Esophagus (tissue), 2 donors: ENCODE results near the gene REEP6. TPM values are rescaled to one million over a fixed set of nuclear protein-coding genes. Genes with fewer than 3 reads are reported as not detected.

Source experiments
- H3K27ac ChIP-seq, 2 donors: one replicate each; pipeline ENCODE4 v1.5.1; 2013; ENCODE audit warnings: low read depth in 2 of 2, mild to moderate bottlenecking in 2 of 2, inconsistent platforms in 1 of 2, low read length in 1 of 2, moderate library complexity in 1 of 2
- H3K27me3 ChIP-seq, 2 donors: one replicate each; pipeline ENCODE4 v1.6.1; 2013; ENCODE audit warnings: low read length in 2 of 2, control low read depth in 1 of 2, mild to moderate bottlenecking in 1 of 2; ENCODE audit not compliant: insufficient read depth in 2 of 2, control insufficient read depth in 1 of 2
- H3K36me3 ChIP-seq, 2 donors: one replicate each; pipeline ENCODE4 v1.6.1; 2013; ENCODE audit warnings: low read length in 1 of 2; ENCODE audit not compliant: control insufficient read depth in 2 of 2, insufficient read depth in 2 of 2
- H3K4me1 ChIP-seq, 2 donors: one replicate each; pipeline ENCODE4 v1.6.1; 2013; ENCODE audit warnings: low read length in 1 of 2; ENCODE audit not compliant: control insufficient read depth in 2 of 2, insufficient read depth in 2 of 2
- H3K4me3 ChIP-seq, 2 donors: one replicate each; pipeline ENCODE4 v1.5.1; 2013; ENCODE audit warnings: low read length in 2 of 2, mild to moderate bottlenecking in 2 of 2, low read depth in 1 of 2, moderate library complexity in 1 of 2
- H3K9me3 ChIP-seq, 2 donors: one replicate each; pipeline ENCODE4 v1.6.1; 2013; ENCODE audit warnings: mild to moderate bottlenecking in 2 of 2, low read depth in 1 of 2, low read length in 1 of 2, moderate library complexity in 1 of 2; ENCODE audit not compliant: control insufficient read depth in 2 of 2, insufficient read depth in 1 of 2
- WGBS, 2 donors: extraction: QIAGEN DNeasy Blood & Tissue Kit; methylation state at CpG; one replicate each; pipeline ENCODE4 v1.1.7; 2013; 5-methylcytosine and 5-hydroxymethylcytosine counted together
- polyA plus RNA-seq, 2 donors: library from polyadenylated mRNA; stranded (reverse); fragments of 200-250 nt; gene quantifications; one replicate each; pipeline ENCODE4 v1.2.3, GENCODE V29; 2013
- donor health status: healthy with polysubstance abuse.
- donor health status: Bipolar disorder and iron deficiency.

REEP6 gene
- polyA plus RNA-seq, 2 donors = 10.1 to 14.4 TPM

GRCh38 chr19:1481224-1481892 lies 9.6 kb upstream of the REEP6 start:
- peaks cover 0 to 6% of the 10 kb centered on the region in 2 donors for H3K4me1 ChIP-seq
- no peaks in the 10 kb centered on the region for H3K9me3 ChIP-seq
- peaks cover 0 to 4% of the 10 kb centered on the region in 2 donors for H3K36me3 ChIP-seq
- 86% methylated on average over 26 of the region's 26 CpGs for WGBS, 2 donors
- H3K4me3 ChIP-seq = no peak overlapping the region
- H3K27me3 ChIP-seq = no peaks in the 10 kb centered on the region
- no peak overlapping the region for H3K27ac ChIP-seq

GRCh38 chr19:1481893-1482360 lies 9.1 kb upstream of the REEP6 start:
- Histone ChIP-seq H3K27ac (no peak overlapping the region), H3K9me3 (no peaks in the 10 kb centered on the region), H3K4me3 (no peak overlapping the region), H3K4me1 (peaks cover 0 to 6% of the 10 kb centered on the region in 2 donors), H3K36me3 (peaks cover 0 to 3% of the 10 kb centered on the region in 2 donors), H3K27me3 (no peaks in the 10 kb centered on the region)
- WGBS, 2 donors = 87 to 89% methylated on average over 22 to 36 of the region's 36 CpGs

DNA sequence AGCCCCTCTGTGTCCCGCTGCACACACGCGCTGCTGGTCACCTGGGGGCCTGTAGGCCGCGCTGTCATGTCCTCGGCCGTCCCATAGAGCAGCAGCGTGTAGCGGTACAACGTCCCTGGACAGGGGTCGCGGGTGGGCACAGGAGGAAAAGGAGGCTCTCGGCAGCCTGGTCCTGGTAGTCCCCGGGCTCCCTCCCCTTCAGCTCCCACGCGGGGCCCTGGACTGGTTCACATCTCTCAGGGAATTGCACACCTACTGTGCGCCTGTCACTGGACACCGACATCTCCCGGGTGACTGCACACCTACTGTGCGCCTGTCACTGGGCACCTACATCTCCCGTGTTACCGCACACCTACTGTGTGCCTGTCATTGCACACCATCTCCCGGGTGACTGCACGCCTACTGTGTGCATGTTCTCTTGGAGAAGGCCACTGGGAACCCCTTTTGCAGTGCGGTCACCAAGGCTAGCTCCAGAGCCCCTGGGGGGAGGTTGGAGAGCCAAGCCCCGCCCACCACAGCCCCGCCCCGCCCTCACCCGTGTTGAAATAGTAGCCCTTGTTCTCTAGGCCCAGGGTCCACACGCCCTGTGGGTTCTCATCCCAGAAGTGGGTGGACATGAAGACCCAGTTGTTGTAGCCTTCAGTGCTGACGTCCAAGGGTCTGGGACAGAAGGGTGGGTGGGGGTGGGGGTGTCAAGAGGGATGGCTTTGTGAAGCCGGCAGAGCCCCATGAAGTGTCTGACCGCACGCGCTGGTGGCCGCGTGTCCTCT lies 8.4 kb upstream of the REEP6 start:
- no peaks in the 10 kb centered on the region for H3K27me3 ChIP-seq
- H3K4me3 ChIP-seq = no peak overlapping the region
- H3K9me3 ChIP-seq = no peaks in the 10 kb centered on the region
- H3K27ac ChIP-seq = no peak overlapping the region
- no peaks in the 10 kb centered on the region for H3K36me3 ChIP-seq
- 80 to 84% methylated on average over 37 of the region's 37 CpGs for WGBS, 2 donors
- peaks cover 0 to 6% of the 10 kb centered on the region in 2 donors for H3K4me1 ChIP-seq

- no peaks in the 10 kb centered on the region for H3K27me3 ChIP-seq
- peaks cover 0 to 5% of the 10 kb centered on the region in 2 donors for H3K4me1 ChIP-seq
- H3K27ac ChIP-seq = no peak overlapping the region
- 91 to 92% methylated on average over 69 to 77 of the region's 77 CpGs for WGBS, 2 donors
- no peak overlapping the region for H3K4me3 ChIP-seq
- H3K9me3 ChIP-seq = no peaks in the 10 kb centered on the region
- no peaks in the 10 kb centered on the region for H3K36me3 ChIP-seq
Measured at GRCh38 chr19:1483131-1483978, 7.6 kb upstream of the REEP6 start.

DNA sequence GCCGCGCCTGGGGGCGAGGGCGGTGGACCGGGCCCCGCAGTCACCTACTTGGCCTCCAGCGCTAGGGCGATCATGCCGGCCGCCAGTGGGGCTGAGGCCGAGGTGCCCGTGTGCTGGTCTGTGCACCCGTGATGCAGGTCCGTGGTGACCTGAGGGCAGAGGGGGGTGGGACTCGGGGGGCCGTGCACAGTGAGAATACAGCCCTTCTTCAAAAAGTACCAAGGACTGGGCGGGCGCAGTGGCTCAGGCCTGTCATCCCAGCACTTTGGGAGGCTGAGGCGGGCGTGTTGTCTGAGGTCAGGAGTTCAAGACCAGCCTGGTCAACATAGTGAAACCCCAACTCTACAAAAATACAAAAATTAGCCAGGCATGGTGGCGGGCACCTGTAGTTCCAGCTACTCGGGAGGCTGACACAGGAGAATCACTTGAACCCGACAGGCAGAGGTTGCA lies 7.0 kb upstream of the REEP6 start:
- Histone ChIP-seq H3K27ac (no peak overlapping the region), H3K36me3 (no peaks in the 10 kb centered on the region), H3K27me3 (no peaks in the 10 kb centered on the region), H3K9me3 (no peaks in the 10 kb centered on the region), H3K4me1 (peaks cover 0 to 3% of the 10 kb centered on the region in 2 donors), H3K4me3 (no peak overlapping the region)
- 90 to 94% methylated on average over 23 of the region's 23 CpGs for WGBS, 2 donors

DNA sequence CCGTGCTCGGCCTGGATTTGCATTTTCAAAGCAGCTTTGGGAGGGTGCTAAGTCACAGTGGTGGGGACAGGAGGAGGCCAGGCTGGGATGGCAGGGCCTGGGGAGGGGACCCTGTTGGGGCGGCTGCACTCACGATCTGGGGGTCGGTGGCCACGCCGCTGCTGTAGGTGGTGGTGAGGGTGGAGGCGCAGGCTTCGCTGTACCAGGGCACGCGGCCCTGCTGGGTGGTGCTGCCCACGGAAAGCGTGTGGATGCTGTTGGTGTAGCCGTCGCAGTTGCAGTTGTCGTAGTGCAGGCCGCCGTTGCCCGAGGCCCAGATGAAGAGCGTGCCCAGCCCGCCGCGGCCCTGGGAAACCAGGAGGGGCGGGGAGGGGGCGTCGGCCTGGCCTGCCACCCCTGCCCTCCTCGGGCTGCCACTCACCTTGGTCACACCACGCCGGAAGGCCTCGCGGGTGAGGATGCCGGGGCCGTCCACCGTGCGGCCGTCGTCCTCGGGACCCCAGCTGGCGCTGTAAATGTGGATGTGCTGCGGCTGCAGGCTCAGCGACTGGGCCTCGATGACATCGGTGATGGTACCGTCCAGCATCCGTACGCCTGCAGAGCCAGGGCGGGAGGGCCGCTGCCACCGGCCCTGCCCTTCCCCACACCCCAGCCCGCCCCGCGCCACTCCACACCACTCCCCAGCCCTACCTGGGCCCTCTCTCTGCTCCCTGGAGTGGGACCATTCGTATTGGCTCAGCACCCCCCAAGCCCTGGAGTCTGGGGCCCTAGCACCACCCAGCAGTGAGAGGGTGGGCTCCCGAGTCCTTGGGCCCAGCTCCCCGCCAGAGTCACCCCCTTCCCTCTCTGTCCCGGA lies 4.0 kb upstream of the REEP6 start:
- no peaks in the 10 kb centered on the region for H3K27me3 ChIP-seq
- H3K27ac ChIP-seq = no peak overlapping the region
- no peaks in the 10 kb centered on the region for H3K9me3 ChIP-seq
- no peaks in the 10 kb centered on the region for H3K36me3 ChIP-seq
- H3K4me3 ChIP-seq = no peak overlapping the region
- WGBS, 2 donors = 94 to 95% methylated on average over 47 to 56 of the region's 56 CpGs
- H3K4me1 ChIP-seq = peaks cover 0 to 5% of the 10 kb centered on the region in 2 donors

DNA sequence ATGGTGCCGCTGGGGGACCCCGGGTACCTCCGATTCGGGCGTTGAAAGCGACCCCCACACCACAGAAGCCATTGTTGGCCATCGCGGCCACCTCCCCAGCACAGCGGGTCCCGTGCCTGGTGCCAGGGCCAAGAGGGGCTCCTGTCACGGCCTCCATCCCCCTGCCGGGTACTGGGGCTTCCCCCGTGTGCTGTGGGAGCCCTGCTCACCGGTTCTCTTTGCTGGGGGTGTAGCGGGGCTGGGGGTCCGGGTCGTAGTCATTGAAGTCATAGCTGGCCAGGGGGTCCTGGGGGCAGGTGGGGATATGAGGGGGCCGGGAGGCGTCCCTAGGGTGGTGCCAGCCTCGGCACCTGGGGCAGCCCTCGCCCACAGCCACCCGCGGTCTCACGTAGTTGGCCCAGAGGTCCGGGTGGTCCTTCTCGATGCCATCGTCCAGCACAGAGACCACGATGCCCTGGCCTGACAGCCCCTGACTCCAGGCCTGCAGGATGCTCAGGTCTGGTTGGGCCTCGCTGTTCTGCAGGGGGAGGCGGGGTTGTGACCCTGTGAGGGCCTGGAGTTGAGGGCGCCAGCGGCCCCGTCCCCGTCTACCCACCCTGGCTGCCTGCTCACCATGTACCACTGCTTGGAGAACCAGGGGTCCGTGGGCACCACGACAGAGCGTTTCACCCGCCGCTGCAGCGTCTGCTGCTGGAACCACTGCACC lies 3.3 kb upstream of the REEP6 start:
- Histone ChIP-seq H3K36me3 (no peaks in the 10 kb centered on the region), H3K27me3 (no peaks in the 10 kb centered on the region), H3K9me3 (no peaks in the 10 kb centered on the region), H3K4me3 (no peak overlapping the region), H3K4me1 (peaks cover 0 to 5% of the 10 kb centered on the region in 2 donors), H3K27ac (no peak overlapping the region)
- WGBS, 2 donors = 91 to 92% methylated on average over 38 to 40 of the region's 40 CpGs

GRCh38 chr19:1488282-1488601 lies 2.7 kb upstream of the REEP6 start:
- H3K9me3 ChIP-seq = no peaks in the 10 kb centered on the region
- H3K27me3 ChIP-seq = no peaks in the 10 kb centered on the region
- H3K4me1 ChIP-seq = peaks cover 0 to 5% of the 10 kb centered on the region in 2 donors
- WGBS, 2 donors = 88 to 89% methylated on average over 11 of the region's 11 CpGs
- no peak overlapping the region for H3K4me3 ChIP-seq
- no peaks in the 10 kb centered on the region for H3K36me3 ChIP-seq
- no peak overlapping the region for H3K27ac ChIP-seq
